Peyer's patch (tissue), 4 donors: ENCODE results near the gene POLR1B. TPM values are rescaled to one million over a fixed set of nuclear protein-coding genes. Genes with fewer than 3 reads are reported as not detected.

Experiments used
- DNase-seq, 3 donors: peaks; one replicate each; pipeline ENCODE4 v3.0.0-alpha.2; 2017 to 2019
- H3K27ac ChIP-seq, 4 donors: fragments of 200-600 bp; sonication (generic); one replicate each; pipeline ENCODE4 v1.5.1; 2016 to 2019
- H3K27me3 ChIP-seq, 2 donors: fragments of 200-600 bp; sonication (generic); one replicate each; pipeline ENCODE4 v1.5.1; 2019
- H3K36me3 ChIP-seq, 3 donors: fragments of 200-600 bp; sonication (generic); one replicate each; pipeline ENCODE4 v1.5.1; 2016 to 2019
- H3K4me1 ChIP-seq, 4 donors: fragments of 200-600 bp; sonication (generic); one replicate each; pipeline ENCODE4 v1.5.1; 2016 to 2019
- H3K4me3 ChIP-seq, 4 donors: fragments of 200-600 bp; sonication (generic); 1 replicate in 3 of 4; 2 replicates in 1 of 4; pipeline ENCODE4 v1.5.1; 2016 to 2019; ENCODE audit warnings: mild to moderate bottlenecking in 1 of 4
- H3K9me3 ChIP-seq, 4 donors: fragments of 200-600 bp; sonication (generic); one replicate each; pipeline ENCODE4 v1.5.1; 2016 to 2019; ENCODE audit warnings: mild to moderate bottlenecking in 1 of 4
- CTCF ChIP-seq, 6 experiments: fragments of 450-650 bp in 4 of 6; fragments of 200-600 bp in 2 of 6; sonication (generic) in 1 of 6; IDR thresholded peaks; one replicate each; pipeline ENCODE4 v1.5.1; 2017 to 2019; ENCODE audit warnings: antibody characterized with exemption in 6 of 6, mild to moderate bottlenecking in 3 of 6, moderate library complexity in 1 of 6
- POLR2A ChIP-seq, 2 donors: fragments of 450-650 bp; IDR thresholded peaks; one replicate each; pipeline ENCODE4 v1.5.1; 2017; ENCODE audit warnings: antibody characterized with exemption in 2 of 2, mild to moderate bottlenecking in 2 of 2, moderate library complexity in 2 of 2
- total RNA-seq, 4 donors: library from RNA; depleted of rRNA; stranded (reverse); fragments of >200 nt; gene quantifications; one replicate each; pipeline ENCODE4 v1.1.0, GENCODE V29; 2016

POLR1B gene
- total RNA-seq, 4 donors from 2014 or later, result 7.5 to 15.8 (median 10.0) TPM

- H3K4me3 ChIP-seq, result no peak overlapping the region
- no peak for DNase-seq
- no peak overlapping the region for H3K27ac ChIP-seq
- no peak for TF ChIP-seq CTCF (IDR thresholded peaks at IDR 0.05)
- no peak for TF ChIP-seq POLR2A (IDR thresholded peaks at IDR 0.05)
- H3K27me3 ChIP-seq, result no peaks in the 10 kb centered on the region
- peaks cover 3% of the 10 kb centered on the region in 4 donors for H3K4me1 ChIP-seq
- peaks cover 0 to 15% (median 0%) of the 10 kb centered on the region in 3 donors for H3K36me3 ChIP-seq
- no peaks in the 10 kb centered on the region for H3K9me3 ChIP-seq
These were observed 37.8 kb downstream of the POLR1B start for GRCh38 chr2:112580084-112580483.

- H3K4me1 ChIP-seq, result peaks cover 3 to 10% (median 7%) of the 10 kb centered on the region in 4 donors
- no peak overlapping the region for H3K27ac ChIP-seq
- no peak overlapping the region for H3K4me3 ChIP-seq
- no peak for DNase-seq
- TF ChIP-seq CTCF (IDR thresholded peaks at IDR 0.05) (peak; percentile 46 to 74 (median 66)), POLR2A (IDR thresholded peaks at IDR 0.05) (no peak)
- peaks cover 0 to 11% (median 0%) of the 10 kb centered on the region in 3 donors for H3K36me3 ChIP-seq
- no peaks in the 10 kb centered on the region for H3K9me3 ChIP-seq
- no peaks in the 10 kb centered on the region for H3K27me3 ChIP-seq
These were observed 40.1 kb downstream of the POLR1B start for GRCh38 chr2:112582314-112582746.

- H3K4me3 ChIP-seq, result peak overlapping the region; percentile 60 to 71 (median 63)
- H3K27me3 ChIP-seq, result no peaks in the 10 kb centered on the region
- no peak for DNase-seq
- peaks cover 0 to 12% (median 0%) of the 10 kb centered on the region in 3 donors for H3K36me3 ChIP-seq
- TF ChIP-seq CTCF (IDR thresholded peaks at IDR 0.05) (peak in 1 of 6 experiments; percentile 16), POLR2A (IDR thresholded peaks at IDR 0.05) (no peak)
- peak overlapping the region; percentile 80 to 97 (median 91) for H3K27ac ChIP-seq
- no peaks in the 10 kb centered on the region for H3K9me3 ChIP-seq
- peaks cover 3 to 10% (median 7%) of the 10 kb centered on the region in 4 donors for H3K4me1 ChIP-seq
These were observed 41.4 kb downstream of the POLR1B start for GRCh38 chr2:112583497-112584133.

- H3K27me3 ChIP-seq, result no peaks in the 10 kb centered on the region
- peak within 1 kb of the TSS; percentile 60 to 71 (median 63) for H3K4me3 ChIP-seq
- peak within 1 kb of the TSS; percentile 80 to 97 (median 91) for H3K27ac ChIP-seq
- H3K9me3 ChIP-seq, result no peaks in the 10 kb centered on the region
- TF ChIP-seq POLR2A (IDR thresholded peaks at IDR 0.05) (peak; percentile 44 to 50), CTCF (IDR thresholded peaks at IDR 0.05) (peak in 4 of 6 experiments; percentile 19 to 26 (median 24))
- H3K4me1 ChIP-seq, result peaks cover 3 to 10% (median 7%) of the 10 kb centered on the region in 4 donors
- peak; percentile 93 to 98 (median 95) for DNase-seq
- peaks cover 0 to 18% (median 0%) of the 10 kb centered on the region in 3 donors for H3K36me3 ChIP-seq
These were observed 42.0 kb downstream of the POLR1B start, which contains the start of gene CHCHD5 for GRCh38 chr2:112584134-112584890. CHCHD5 (plus strand) TSS chr2:112584609; CDS start chr2:112584648, 39 bp downstream.

GRCh38 chr2:112584891-112585250 is 42.6 kb downstream of the POLR1B start:
- no peak for TF ChIP-seq POLR2A (IDR thresholded peaks at IDR 0.05)
- TF ChIP-seq CTCF (IDR thresholded peaks at IDR 0.05), result no peak
- H3K4me1 ChIP-seq, result peaks cover 3 to 10% (median 7%) of the 10 kb centered on the region in 4 donors
- no peak for DNase-seq

More at GRCh38 chr2:112584891-112585250, 42.6 kb downstream of the POLR1B start:
- no peaks in the 10 kb centered on the region for H3K27me3 ChIP-seq
- H3K36me3 ChIP-seq, result peaks cover 0 to 18% (median 0%) of the 10 kb centered on the region in 3 donors
- H3K27ac ChIP-seq, result peak overlapping the region; percentile 80 to 97 (median 91)
- H3K9me3 ChIP-seq, result no peaks in the 10 kb centered on the region
- H3K4me3 ChIP-seq, result peak overlapping the region; percentile 60 to 71 (median 63)
